Measurements from ENCODE around the gene ARF1. TPM values are rescaled to one million over a fixed set of nuclear protein-coding genes. Genes with fewer than 3 reads are reported as not detected.

ARF1 gene
- total RNA-seq, 4 donors from 2014 or later: 378 to 457 (median 410) TPM

GRCh38 chr1:228099331-228099732 is 16.8 kb downstream of the ARF1 start:
- no peak for DNase-seq
- no peaks in the 10 kb centered on the region for H3K27me3 ChIP-seq
- H3K4me3 ChIP-seq (replicated peaks in 1 of 3): no peak overlapping the region
- intact Hi-C loops (cut with DNase I): no loop called here
- H3K9me3 ChIP-seq: no peaks in the 10 kb centered on the region
- peaks cover 15 to 23% of the 10 kb centered on the region in 2 donors for H3K4me1 ChIP-seq
- no peak overlapping the region for H3K27ac ChIP-seq
- peaks cover 31 to 37% of the 10 kb centered on the region in 2 donors for H3K36me3 ChIP-seq
- 67 to 74% methylated on average over 3 to 4 of the region's 4 CpGs for WGBS, 2 donors
- no peak for TF ChIP-seq POLR2A (IDR thresholded peaks at IDR 0.05)
- no peak for TF ChIP-seq CTCF (IDR thresholded peaks at IDR 0.05)

DNA sequence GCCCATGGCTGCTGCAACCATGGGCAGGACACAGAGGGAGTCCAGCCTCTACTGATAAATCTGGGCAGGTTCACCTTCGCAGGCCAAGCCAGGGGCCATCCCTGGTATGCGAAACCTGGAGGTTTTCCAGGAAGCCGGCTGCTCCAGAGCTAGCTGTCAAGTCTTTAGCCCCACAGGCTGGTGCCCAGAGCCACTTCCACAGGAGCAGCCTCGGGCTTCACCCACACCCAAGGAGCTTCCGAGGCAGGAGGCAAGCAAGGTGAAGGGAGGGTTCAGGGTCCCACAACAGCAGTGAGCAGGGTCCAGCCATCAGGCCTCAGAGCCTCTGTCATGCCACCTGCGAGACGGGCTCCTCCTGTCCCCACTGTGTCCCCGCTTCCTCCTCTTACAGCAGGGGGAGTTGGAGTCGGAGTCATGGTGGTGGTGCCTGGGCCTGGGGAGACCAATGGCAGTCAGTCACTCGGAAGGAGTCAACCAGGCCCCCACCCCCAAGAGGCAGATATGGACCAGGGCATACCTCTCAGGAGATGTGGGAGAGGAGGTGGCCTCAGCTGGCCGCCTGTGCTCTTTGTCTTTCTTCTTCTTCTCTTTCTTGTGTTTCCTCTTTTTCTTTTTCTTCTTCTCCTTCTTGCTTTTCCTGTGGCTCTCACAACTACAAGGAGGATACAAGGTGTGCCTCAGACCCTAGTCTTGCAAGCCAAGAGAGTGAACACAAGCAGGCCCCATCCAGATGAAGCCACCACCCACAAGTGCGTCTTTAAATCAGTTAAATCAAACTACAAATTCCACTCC is 18.5 kb downstream of the ARF1 start:
- Histone ChIP-seq H3K36me3 (peaks cover 31 to 37% of the 10 kb centered on the region in 2 donors), H3K4me3 (replicated peaks in 1 of 3) (no peak overlapping the region), H3K27ac (no peak overlapping the region), H3K27me3 (no peaks in the 10 kb centered on the region), H3K4me1 (peaks cover 15 to 20% of the 10 kb centered on the region in 2 donors), H3K9me3 (no peaks in the 10 kb centered on the region)
- intact Hi-C loops (cut with DNase I): loop anchor here (10.0 kb wide), 1 partner anchor 366 kb away; the partner anchor contains the start of genes JMJD4 and SNAP47
- 87 to 89% methylated on average over 12 of the region's 12 CpGs for WGBS, 2 donors
- TF ChIP-seq POLR2A (IDR thresholded peaks at IDR 0.05) (no peak), CTCF (IDR thresholded peaks at IDR 0.05) (no peak)
- DNase-seq: no peak

DNA sequence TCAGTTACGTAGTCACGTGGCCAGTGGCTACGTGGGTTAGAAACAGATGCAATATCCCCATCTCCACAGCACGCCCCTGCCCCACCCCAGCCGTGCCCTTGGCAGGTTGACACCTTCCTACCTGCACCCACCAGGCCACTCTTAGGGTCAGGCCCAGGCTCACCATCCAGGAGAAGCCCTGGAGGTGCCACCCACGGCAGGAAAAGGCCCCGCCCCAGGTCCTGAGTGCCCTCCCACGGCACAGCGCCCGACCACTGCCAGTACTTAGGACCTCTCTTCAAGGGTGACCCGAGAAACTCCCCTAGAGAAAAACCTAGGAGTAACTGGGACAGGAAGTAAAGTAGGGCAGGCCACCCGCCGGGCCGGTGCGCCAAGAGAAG is 19.1 kb downstream of the ARF1 start:
- intact Hi-C loops (cut with DNase I): loop anchor here (10.0 kb wide), 1 partner anchor 367 kb away; the partner anchor contains the start of genes JMJD4 and SNAP47
- TF ChIP-seq POLR2A (IDR thresholded peaks at IDR 0.05) (no peak), CTCF (IDR thresholded peaks at IDR 0.05) (no peak)
- Histone ChIP-seq H3K9me3 (no peaks in the 10 kb centered on the region), H3K27ac (no peak overlapping the region), H3K36me3 (peaks cover 31 to 37% of the 10 kb centered on the region in 2 donors), H3K4me3 (replicated peaks in 1 of 3) (peak overlapping the region in 1 of 3 donors; percentile 93), H3K4me1 (peaks cover 15 to 16% of the 10 kb centered on the region in 2 donors), H3K27me3 (no peaks in the 10 kb centered on the region)
- DNase-seq: no peak
- WGBS, 2 donors: 64 to 73% methylated on average over 11 to 15 of the region's 15 CpGs

DNA sequence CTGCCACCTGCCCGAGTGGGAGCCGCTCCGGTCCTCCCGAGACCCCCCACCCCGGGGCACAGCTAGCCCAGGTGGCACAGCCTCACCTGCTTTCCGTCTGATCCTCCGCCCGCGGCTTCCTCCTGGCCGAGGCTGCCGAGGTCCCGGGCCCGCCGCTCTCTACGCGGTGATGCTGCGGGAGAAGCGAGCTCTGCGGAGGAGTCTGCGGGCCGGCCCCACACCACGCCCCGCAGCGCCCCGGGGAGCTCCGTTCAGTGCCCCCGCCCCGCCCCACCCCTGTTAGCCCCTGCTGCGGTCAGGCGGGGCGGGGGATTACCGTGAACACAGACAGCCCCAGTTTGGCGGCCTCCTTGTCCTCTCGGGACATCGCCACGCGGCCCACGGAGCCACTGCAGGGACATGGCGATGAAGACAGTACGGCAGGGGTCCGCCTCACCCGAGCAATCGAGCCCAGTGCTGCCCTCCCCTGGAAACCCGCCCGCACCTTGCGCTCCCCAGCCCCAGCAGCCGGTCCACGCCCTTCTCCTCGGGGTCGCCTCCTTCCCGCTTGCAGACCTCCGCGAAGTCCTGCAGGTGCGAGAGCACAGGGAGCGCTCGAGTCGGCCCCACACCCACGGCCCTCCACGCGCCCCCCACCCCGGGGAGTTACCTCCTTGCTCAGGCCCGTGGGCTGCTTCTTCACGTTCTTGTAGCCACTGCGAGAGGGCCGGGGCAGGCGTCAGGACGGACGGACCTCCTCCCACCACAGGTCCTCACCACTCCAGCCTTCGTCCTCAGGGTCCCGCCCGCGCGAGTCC is 19.7 kb downstream of the ARF1 start:
- 16% methylated on average over 15 of the region's 73 CpGs; no CpG with 5 or more reads in 1 of the 2 donors for WGBS, 2 donors
- Histone ChIP-seq H3K27ac (peak overlapping the region in 2 of 3 donors; percentile 87 to 91), H3K4me3 (replicated peaks in 1 of 3) (peak overlapping the region; percentile 19 to 93 (median 75)), H3K27me3 (no peaks in the 10 kb centered on the region), H3K4me1 (peaks cover 15 to 16% of the 10 kb centered on the region in 2 donors), H3K9me3 (no peaks in the 10 kb centered on the region), H3K36me3 (peaks cover 31 to 36% of the 10 kb centered on the region in 2 donors)
- DNase-seq: peak; percentile 36 to 53
- TF ChIP-seq POLR2A (IDR thresholded peaks at IDR 0.05): no peak
- TF ChIP-seq CTCF (IDR thresholded peaks at IDR 0.05): no peak
- intact Hi-C loops (cut with DNase I): loop anchor here (2.0 to 10.0 kb wide), 2 partner anchors 19 to 367 kb away; partner anchors contain the start of genes ARF1, JMJD4 and SNAP47
